ENCODE results near the gene SESN3.

SESN3 gene

GRCh38 chr11:95150956-95151684 lies 79.9 kb downstream of the SESN3 start:
- Histone ChIP-seq H3K18ac (ENCODE audit: low read length) (peak overlapping the region; percentile 87), H3K4me2 (ENCODE audit: low read length) (peak overlapping the region; percentile 87), H2BK12ac (ENCODE audit: low read length) (peak overlapping the region; percentile 58), H3K9me3 (ENCODE audit: insufficient read depth, low read depth, low read length) (no peaks in the 10 kb centered on the region), H3K27me3 (ENCODE audit: insufficient read depth, low read length) (no peaks in the 10 kb centered on the region), H3K4me3 (ENCODE audit: low read depth, low read length) (peak overlapping the region; percentile 65), H3K4me1 (ENCODE audit: control insufficient read depth in 1 of 2, insufficient read depth in 2 of 2, low read length in 2 of 2) (peaks cover 17 to 21% of the 10 kb centered on the region in 2 experiments), H3K14ac (ENCODE audit: low read length) (peak overlapping the region; percentile 91), H3K79me1 (ENCODE audit: low read length) (peaks cover 29% of the 10 kb centered on the region), H4K8ac (ENCODE audit: low read depth, low read length) (peak overlapping the region; percentile 87), H4K91ac (ENCODE audit: low read depth, low read length) (peak overlapping the region; percentile 92), H4K12ac (ENCODE audit: low read depth, low read length) (peak overlapping the region; percentile 81), H2AFZ (ENCODE audit: insufficient read depth, low read length, poor library complexity) (peak overlapping the region; percentile 80), H3K79me2 (ENCODE audit: control insufficient read depth, insufficient read depth, low read length, poor library complexity) (peaks cover 10% of the 10 kb centered on the region), H3K9ac (ENCODE audit: low read length) (peak overlapping the region; percentile 66), H2AK5ac (ENCODE audit: low read length) (peak overlapping the region; percentile 92), H3K36me3 (ENCODE audit: control insufficient read depth in 1 of 2, insufficient read depth in 2 of 2, low read length in 2 of 2) (no peaks in the 10 kb centered on the region), H2BK5ac (ENCODE audit: low read depth, low read length, poor library complexity) (peak overlapping the region; percentile 80), H3K27ac (ENCODE audit: low read depth, low read length) (peak overlapping the region; percentile 77), H2BK120ac (ENCODE audit: insufficient read depth, low read length, poor library complexity) (peak overlapping the region; percentile 82), H3K23ac (ENCODE audit: low read length) (no peak overlapping the region), H3K4ac (ENCODE audit: low read depth, low read length) (peak overlapping the region; percentile 16)
- WGBS (ENCODE audit: extremely low coverage, insufficient coverage, insufficient read length) = no CpG with 5 or more reads among the region's 55 CpGs
- peak; percentile 84 to 94 for DNase-seq

GRCh38 chr11:95149651-95150364 lies 81.2 kb downstream of the SESN3 start:
- Histone ChIP-seq H2BK120ac (ENCODE audit: insufficient read depth, low read length, poor library complexity) (peak overlapping the region; percentile 46), H3K4ac (ENCODE audit: low read depth, low read length) (peak overlapping the region; percentile 18), H3K9ac (ENCODE audit: low read length) (peak overlapping the region; percentile 59), H3K36me3 (ENCODE audit: control insufficient read depth in 1 of 2, insufficient read depth in 2 of 2, low read length in 2 of 2) (no peaks in the 10 kb centered on the region), H3K27ac (ENCODE audit: low read depth, low read length) (peak overlapping the region; percentile 77), H3K4me1 (ENCODE audit: control insufficient read depth in 1 of 2, insufficient read depth in 2 of 2, low read length in 2 of 2) (peaks cover 17 to 21% of the 10 kb centered on the region in 2 experiments), H3K79me1 (ENCODE audit: low read length) (peaks cover 29% of the 10 kb centered on the region), H3K79me2 (ENCODE audit: control insufficient read depth, insufficient read depth, low read length, poor library complexity) (peaks cover 10% of the 10 kb centered on the region), H3K23ac (ENCODE audit: low read length) (no peak overlapping the region), H3K27me3 (ENCODE audit: insufficient read depth, low read length) (no peaks in the 10 kb centered on the region), H2BK5ac (ENCODE audit: low read depth, low read length, poor library complexity) (peak overlapping the region; percentile 80), H4K8ac (ENCODE audit: low read depth, low read length) (peak overlapping the region; percentile 87), H2AK5ac (ENCODE audit: low read length) (peak overlapping the region; percentile 6), H3K9me3 (ENCODE audit: insufficient read depth, low read depth, low read length) (no peaks in the 10 kb centered on the region), H3K18ac (ENCODE audit: low read length) (peak overlapping the region; percentile 87), H3K4me2 (ENCODE audit: low read length) (peak overlapping the region; percentile 87), H3K14ac (ENCODE audit: low read length) (peak overlapping the region; percentile 40), H2AFZ (ENCODE audit: insufficient read depth, low read length, poor library complexity) (peak overlapping the region; percentile 80), H4K91ac (ENCODE audit: low read depth, low read length) (peak overlapping the region; percentile 92), H4K12ac (ENCODE audit: low read depth, low read length) (peak overlapping the region; percentile 68), H3K4me3 (ENCODE audit: low read depth, low read length) (peak overlapping the region; percentile 46), H2BK12ac (ENCODE audit: low read length) (peak overlapping the region; percentile 34)
- WGBS (ENCODE audit: extremely low coverage, insufficient coverage, insufficient read length) = no CpG with 5 or more reads among the region's 23 CpGs
- no peak for DNase-seq

GRCh38 chr11:95148938-95149337 lies 82.1 kb downstream of the SESN3 start:
- no peaks in the 10 kb centered on the region for H3K27me3 ChIP-seq (ENCODE audit: insufficient read depth, low read length)
- peak overlapping the region; percentile 16 for H2BK12ac ChIP-seq (ENCODE audit: low read length)
- no peak overlapping the region for H3K18ac ChIP-seq (ENCODE audit: low read length)
- DNase-seq = no peak
- H4K12ac ChIP-seq (ENCODE audit: low read depth, low read length) = no peak overlapping the region
- peak overlapping the region; percentile 42 for H4K91ac ChIP-seq (ENCODE audit: low read depth, low read length)
- H3K4me1 ChIP-seq (ENCODE audit: control insufficient read depth in 1 of 2, insufficient read depth in 2 of 2, low read length in 2 of 2) = peaks cover 17 to 22% of the 10 kb centered on the region in 2 experiments
- H3K4me2 ChIP-seq (ENCODE audit: low read length) = no peak overlapping the region
- H3K4ac ChIP-seq (ENCODE audit: low read depth, low read length) = peak overlapping the region; percentile 2
- peak overlapping the region; percentile 29 for H3K23ac ChIP-seq (ENCODE audit: low read length)
- H3K14ac ChIP-seq (ENCODE audit: low read length) = peak overlapping the region; percentile 10
- H3K36me3 ChIP-seq (ENCODE audit: control insufficient read depth in 1 of 2, insufficient read depth in 2 of 2, low read length in 2 of 2) = no peaks in the 10 kb centered on the region
- H2AFZ ChIP-seq (ENCODE audit: insufficient read depth, low read length, poor library complexity) = no peak overlapping the region
- peak overlapping the region; percentile 24 for H2BK120ac ChIP-seq (ENCODE audit: insufficient read depth, low read length, poor library complexity)
- H3K9me3 ChIP-seq (ENCODE audit: insufficient read depth, low read depth, low read length) = no peaks in the 10 kb centered on the region
- WGBS (ENCODE audit: extremely low coverage, insufficient coverage, insufficient read length) = no CpG with 5 or more reads among the region's 2 CpGs
- H3K4me3 ChIP-seq (ENCODE audit: low read depth, low read length) = no peak overlapping the region
- H4K8ac ChIP-seq (ENCODE audit: low read depth, low read length) = no peak overlapping the region
- H3K27ac ChIP-seq (ENCODE audit: low read depth, low read length) = no peak overlapping the region
- H2BK5ac ChIP-seq (ENCODE audit: low read depth, low read length, poor library complexity) = peak overlapping the region; percentile 50
- peaks cover 29% of the 10 kb centered on the region for H3K79me1 ChIP-seq (ENCODE audit: low read length)
- peak overlapping the region; percentile 12 for H2AK5ac ChIP-seq (ENCODE audit: low read length)
- H3K79me2 ChIP-seq (ENCODE audit: control insufficient read depth, insufficient read depth, low read length, poor library complexity) = peaks cover 10% of the 10 kb centered on the region
- H3K9ac ChIP-seq (ENCODE audit: low read length) = peak overlapping the region; percentile 8

GRCh38 chr11:95148406-95148805 lies 82.6 kb downstream of the SESN3 start:
- H2BK12ac ChIP-seq (ENCODE audit: low read length) = peak overlapping the region; percentile 85
- H4K8ac ChIP-seq (ENCODE audit: low read depth, low read length) = peak overlapping the region; percentile 25
- H3K79me2 ChIP-seq (ENCODE audit: control insufficient read depth, insufficient read depth, low read length, poor library complexity) = peaks cover 10% of the 10 kb centered on the region
- no peak overlapping the region for H3K9ac ChIP-seq (ENCODE audit: low read length)
- H2BK5ac ChIP-seq (ENCODE audit: low read depth, low read length, poor library complexity) = peak overlapping the region; percentile 83
- H3K9me3 ChIP-seq (ENCODE audit: insufficient read depth, low read depth, low read length) = no peaks in the 10 kb centered on the region
- no peak overlapping the region for H3K4me2 ChIP-seq (ENCODE audit: low read length)
- H4K91ac ChIP-seq (ENCODE audit: low read depth, low read length) = peak overlapping the region; percentile 86
- peak overlapping the region; percentile 31 for H2AK5ac ChIP-seq (ENCODE audit: low read length)
- peaks cover 17 to 22% of the 10 kb centered on the region in 2 experiments for H3K4me1 ChIP-seq (ENCODE audit: control insufficient read depth in 1 of 2, insufficient read depth in 2 of 2, low read length in 2 of 2)
- no peaks in the 10 kb centered on the region for H3K27me3 ChIP-seq (ENCODE audit: insufficient read depth, low read length)
- DNase-seq = peak in 1 of 2 donors; percentile 55
- peak overlapping the region; percentile 3 for H3K14ac ChIP-seq (ENCODE audit: low read length)
- H3K79me1 ChIP-seq (ENCODE audit: low read length) = peaks cover 29% of the 10 kb centered on the region
- H2BK120ac ChIP-seq (ENCODE audit: insufficient read depth, low read length, poor library complexity) = peak overlapping the region; percentile 70
- H3K27ac ChIP-seq (ENCODE audit: low read depth, low read length) = peak overlapping the region; percentile 20
- H3K18ac ChIP-seq (ENCODE audit: low read length) = peak overlapping the region; percentile 66
- peak overlapping the region; percentile 34 for H3K4ac ChIP-seq (ENCODE audit: low read depth, low read length)
- H4K12ac ChIP-seq (ENCODE audit: low read depth, low read length) = no peak overlapping the region
- no peaks in the 10 kb centered on the region for H3K36me3 ChIP-seq (ENCODE audit: control insufficient read depth in 1 of 2, insufficient read depth in 2 of 2, low read length in 2 of 2)
- H3K23ac ChIP-seq (ENCODE audit: low read length) = no peak overlapping the region
- H3K4me3 ChIP-seq (ENCODE audit: low read depth, low read length) = no peak overlapping the region
- no peak overlapping the region for H2AFZ ChIP-seq (ENCODE audit: insufficient read depth, low read length, poor library complexity)
